Urinary bladder (tissue), 4 donors: ENCODE measurements around the gene PPM1E. TPM values are rescaled to one million over a fixed set of nuclear protein-coding genes. Genes with fewer than 3 reads are reported as not detected.
"Not testable (repeated sequence)": the region's sequence is repeated elsewhere in the genome, so short reads cannot be mapped to it uniquely, and the experiment has no call there.

Experiments
- DNase-seq: peaks from one replicate; pipeline ENCODE4 v3.0.0-alpha.2; 2015; ENCODE audit errors: extremely low spot score
- H3K27ac ChIP-seq: one replicate; pipeline ENCODE4 v1.5.1; 2013; ENCODE audit warnings: low read depth, mild to moderate bottlenecking, moderate library complexity
- H3K36me3 ChIP-seq: one replicate; pipeline ENCODE4 v1.6.1; 2013; ENCODE audit warnings: mild to moderate bottlenecking, moderate library complexity; ENCODE audit not compliant: insufficient read depth
- H3K4me1 ChIP-seq: one replicate; pipeline ENCODE4 v1.6.1; 2013; ENCODE audit warnings: mild to moderate bottlenecking, moderate library complexity; ENCODE audit not compliant: insufficient read depth
- H3K4me3 ChIP-seq: one replicate; pipeline ENCODE4 v1.5.1; 2013; ENCODE audit warnings: low read depth, low read length
- WGBS: extraction: QIAGEN DNeasy Blood & Tissue Kit; methylation state at CpG from one replicate; pipeline ENCODE4 v1.1.7; 2013; 5-methylcytosine and 5-hydroxymethylcytosine counted together
- polyA plus RNA-seq: library from polyadenylated mRNA; stranded (reverse); fragments of 200-250 nt; gene quantifications from one replicate; pipeline ENCODE4 v1.2.3, GENCODE V29; 2013
- total RNA-seq: library from RNA; depleted of rRNA; stranded (reverse); fragments of >200 nt; gene quantifications from one replicate; pipeline ENCODE4 v1.2.3, GENCODE V29; 2014
- donor health status: healthy with polysubstance abuse.
- donor health status: healthy.

Gene PPM1E
- total and polyA plus RNA-seq, 2 donors, result 0.25 to 1.3 TPM

- no peaks in the 10 kb centered on the region for H3K36me3 ChIP-seq
- no peaks in the 10 kb centered on the region for H3K4me1 ChIP-seq
- no peak overlapping the region for H3K27ac ChIP-seq
- DNase-seq, result no peak
- H3K4me3 ChIP-seq, result no peak overlapping the region
Observed at GRCh38 chr17:58913552-58913951, 157.9 kb downstream of the PPM1E start.

- no peak for DNase-seq
- Histone ChIP-seq H3K27ac (no peak overlapping the region), H3K4me3 (no peak overlapping the region), H3K4me1 (no peaks in the 10 kb centered on the region), H3K36me3 (no peaks in the 10 kb centered on the region)
- 67% methylated on average over 2 of the region's 2 CpGs for WGBS
Observed at GRCh38 chr17:58913971-58914769, 158.5 kb downstream of the PPM1E start.

DNA sequence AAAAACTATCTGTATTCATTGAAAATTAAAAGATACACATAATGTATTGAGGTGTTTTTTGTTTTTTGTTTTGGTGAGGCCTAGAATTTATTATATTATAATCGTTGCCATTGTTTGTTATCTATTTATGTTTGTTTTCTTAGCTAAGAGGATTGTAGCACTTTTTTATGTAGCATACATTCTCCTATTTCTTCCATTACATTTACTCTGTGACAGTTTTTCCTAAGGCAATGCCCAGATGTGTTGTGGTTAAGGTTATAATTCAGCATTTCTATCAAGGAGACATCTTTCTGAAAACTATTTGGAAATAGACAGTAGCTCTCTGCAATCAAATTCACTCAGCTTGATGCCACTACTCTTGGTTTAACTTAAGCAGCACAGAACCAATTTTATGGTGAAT lies 161.6 kb downstream of the PPM1E start:
- 90% methylated on average over 1 of the region's 1 CpG for WGBS
- H3K27ac ChIP-seq, result no peak overlapping the region
- H3K4me3 ChIP-seq, result no peak overlapping the region
- H3K36me3 ChIP-seq, result no peaks in the 10 kb centered on the region
- DNase-seq, result no peak
- H3K4me1 ChIP-seq, result no peaks in the 10 kb centered on the region

DNA sequence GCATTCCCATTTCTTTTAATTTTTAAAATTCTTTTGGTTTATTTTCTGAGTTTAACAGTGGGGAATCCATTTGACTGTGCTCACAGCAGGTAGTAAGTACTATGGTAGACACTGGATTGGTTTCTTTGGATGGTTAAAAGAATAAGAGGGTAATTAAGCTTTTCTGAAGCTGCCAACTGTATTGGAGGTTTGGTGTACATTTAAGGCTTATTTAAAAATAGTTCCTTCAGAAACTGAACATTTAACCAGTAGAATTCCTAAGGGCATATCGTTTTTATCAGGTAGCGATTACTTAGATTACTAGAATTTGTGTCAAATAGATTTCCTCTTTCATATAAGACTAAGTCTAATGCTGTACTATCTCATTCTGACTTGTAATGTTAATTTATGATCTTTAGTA lies 162.4 kb downstream of the PPM1E start:
- H3K36me3 ChIP-seq, result no peaks in the 10 kb centered on the region
- 61% methylated on average over 2 of the region's 2 CpGs for whole genome bisulfite sequencing
- H3K27ac ChIP-seq, result no peak overlapping the region
- H3K4me1 ChIP-seq, result no peaks in the 10 kb centered on the region
- no peak overlapping the region for H3K4me3 ChIP-seq
- no peak for DNase-seq

DNA sequence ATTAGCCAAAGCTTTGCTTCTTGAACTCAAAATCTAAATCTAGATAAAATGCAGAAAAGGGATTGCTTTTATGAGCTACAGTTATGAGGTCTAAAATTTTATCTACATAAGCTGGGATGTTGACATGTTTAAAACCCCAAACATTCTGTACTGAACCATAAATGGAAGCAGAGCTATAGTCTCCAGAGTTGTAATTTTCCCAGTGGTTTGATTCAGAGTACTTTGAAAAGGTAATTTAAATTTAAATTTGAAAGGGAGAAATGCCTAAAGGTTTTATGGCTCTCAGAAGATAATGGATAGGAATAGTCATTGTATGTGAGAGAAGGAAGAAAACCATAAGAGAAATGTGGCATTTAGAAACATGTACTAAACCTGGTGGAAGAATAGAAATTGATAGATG lies 163.2 kb downstream of the PPM1E start:
- no peak for DNase-seq
- H3K36me3 ChIP-seq, result no peaks in the 10 kb centered on the region
- no peak overlapping the region for H3K4me3 ChIP-seq
- H3K4me1 ChIP-seq, result no peaks in the 10 kb centered on the region
- no peak overlapping the region for H3K27ac ChIP-seq

GRCh38 chr17:58920773-58921172 lies 165.1 kb downstream of the PPM1E start:
- Histone ChIP-seq H3K27ac (no peak overlapping the region), H3K4me3 (no peak overlapping the region), H3K36me3 (no peaks in the 10 kb centered on the region), H3K4me1 (no peaks in the 10 kb centered on the region)
- DNase-seq, result no peak

GRCh38 chr17:58932956-58933355 lies 177.3 kb downstream of the PPM1E start:
- no peak overlapping the region for H3K27ac ChIP-seq
- H3K4me1 ChIP-seq, result no peaks in the 10 kb centered on the region
- H3K36me3 ChIP-seq, result no peaks in the 10 kb centered on the region
- DNase-seq, result no peak
- WGBS, result 85% methylated on average over 3 of the region's 3 CpGs
- no peak overlapping the region for H3K4me3 ChIP-seq

- no peaks in the 10 kb centered on the region for H3K36me3 ChIP-seq
- no peak for DNase-seq
- H3K4me1 ChIP-seq, result no peaks in the 10 kb centered on the region
- no peak overlapping the region for H3K4me3 ChIP-seq
- no peak overlapping the region for H3K27ac ChIP-seq
- WGBS, result 34% methylated on average over 3 of the region's 3 CpGs
Observed at GRCh38 chr17:58936295-58936694, 180.6 kb downstream of the PPM1E start.

GRCh38 chr17:58944166-58944565 lies 188.5 kb downstream of the PPM1E start:
- H3K36me3 ChIP-seq, result no peaks in the 10 kb centered on the region
- DNase-seq, result no peak
- no peaks in the 10 kb centered on the region for H3K4me1 ChIP-seq
- 88% methylated on average over 2 of the region's 2 CpGs for WGBS
- H3K27ac ChIP-seq, result no peak overlapping the region
- no peak overlapping the region for H3K4me3 ChIP-seq

- Histone ChIP-seq H3K4me3 (no peak overlapping the region), H3K4me1 (no peaks in the 10 kb centered on the region), H3K36me3 (no peaks in the 10 kb centered on the region), H3K27ac (no peak overlapping the region)
- no peak for DNase-seq
- WGBS, result 92% methylated on average over 3 of the region's 3 CpGs
Observed at GRCh38 chr17:58947411-58947810, 191.8 kb downstream of the PPM1E start.

- 79% methylated on average over 3 of the region's 3 CpGs for WGBS
- H3K27ac ChIP-seq, result no peak overlapping the region
- no peak for DNase-seq
Observed at GRCh38 chr17:58947824-58948223, 192.2 kb downstream of the PPM1E start.

GRCh38 chr17:58954358-58954757 lies 198.7 kb downstream of the PPM1E start:
- WGBS, result 82% methylated on average over 2 of the region's 2 CpGs
- H3K4me3 ChIP-seq, DNase-seq, H3K4me1 ChIP-seq, H3K36me3 ChIP-seq, H3K27ac ChIP-seq: not testable (repeated sequence)

More at GRCh38 chr17:58947824-58948223, 192.2 kb downstream of the PPM1E start:
- Histone ChIP-seq H3K36me3 (no peaks in the 10 kb centered on the region), H3K4me1 (no peaks in the 10 kb centered on the region), H3K4me3 (no peak overlapping the region)

- Histone ChIP-seq H3K36me3 (no peaks in the 10 kb centered on the region), H3K4me3 (no peak overlapping the region), H3K27ac (no peak overlapping the region), H3K4me1 (no peaks in the 10 kb centered on the region)
- no peak for DNase-seq
- WGBS, result 73% methylated on average over 2 of the region's 2 CpGs
Observed at GRCh38 chr17:58956997-58957724, 201.5 kb downstream of the PPM1E start.

GRCh38 chr17:58957725-58958073 lies 202.0 kb downstream of the PPM1E start:
- WGBS, result 93% methylated on average over 1 of the region's 1 CpG

More at GRCh38 chr17:58957725-58958073, 202.0 kb downstream of the PPM1E start:
- not testable (repeated sequence) for H3K4me3 ChIP-seq, H3K27ac ChIP-seq, H3K36me3 ChIP-seq, DNase-seq, H3K4me1 ChIP-seq
